PC-3 (cell line): ENCODE measurements around the gene ZBTB46. TPM values are rescaled to one million over a fixed set of nuclear protein-coding genes. Genes with fewer than 3 reads are reported as not detected.

Experiments
- ATAC-seq: fragments of 200-7000 bp; cut with Tn5 transposase; 2 replicates; pipeline ENCODE4 v1.9.1; 2020; ENCODE audit warnings: mild to moderate bottlenecking, moderate library complexity
- Bru-seq: library from RNA; stranded (reverse); fragments of 400-500 nt; gene quantifications from one replicate; lab custom pipeline; 2021; lab: Mats Ljungman, UMichigan
- BruChase-seq, 2 experiments: library from RNA; stranded (reverse); fragments of 400-500 nt; gene quantifications; one replicate each; lab custom pipeline; 2021; lab: Mats Ljungman, UMichigan
- BruUV-seq: library from RNA; stranded (reverse); fragments of 400-500 nt; replicated peaks from 2 replicates; lab custom pipeline; 2021; lab: Mats Ljungman, UMichigan
- CTCF ChIA-PET: fragments of 300-600 bp; sonication (Branson Sonifier 250); formaldehyde crosslinking; loops from one replicate; lab custom pipeline; 2022; ENCODE audit warnings: antibody characterized with exemption; lab: Charles Lee
- POLR2A ChIA-PET: fragments of 300-600 bp; sonication (Branson Sonifier 250); formaldehyde crosslinking; loops from one replicate; lab custom pipeline; 2022; ENCODE audit warnings: antibody characterized with exemption; ENCODE audit not compliant: unreplicated experiment; lab: Charles Lee
- DNase-seq: peaks from one replicate; pipeline ENCODE4 v3.0.0-alpha.2; 2015
- H2AFZ ChIP-seq: fragments of 300-600 bp; sonication (generic); 2 replicates; pipeline ENCODE4 v1.6.0; 2016; ENCODE audit warnings: antibody characterized with exemption, low read length
- H3F3A ChIP-seq: fragments of 300-600 bp; sonication (generic); one replicate; pipeline ENCODE4 v1.6.0; 2017; ENCODE audit warnings: antibody characterized with exemption, low read length, control low read depth, mild to moderate bottlenecking; ENCODE audit not compliant: unreplicated experiment
- H3K27ac ChIP-seq: fragments of 300-600 bp; sonication (generic); 2 replicates; pipeline ENCODE4 v1.5.1; 2016; ENCODE audit warnings: mild to moderate bottlenecking, low read length
- H3K27me3 ChIP-seq: fragments of 300-600 bp; sonication (generic); 2 replicates; pipeline ENCODE4 v1.6.1; 2016; ENCODE audit warnings: low read length, mixed read lengths
- H3K36me3 ChIP-seq: fragments of 300-600 bp; sonication (generic); 2 replicates; pipeline ENCODE4 v1.6.1; 2016; ENCODE audit warnings: low read depth, mixed run types, low read length, mixed read lengths
- H3K4me1 ChIP-seq: fragments of 300-600 bp; sonication (generic); 2 replicates; pipeline ENCODE4 v1.5.1; 2016; ENCODE audit warnings: low read length; ENCODE audit not compliant: insufficient read depth
- H3K4me2 ChIP-seq: fragments of 300-600 bp; sonication (generic); 2 replicates; pipeline ENCODE4 v1.6.0; 2016; ENCODE audit warnings: low read length
- H3K4me3 ChIP-seq: fragments of 300-600 bp; sonication (generic); 2 replicates; pipeline ENCODE4 v1.5.1; 2016; ENCODE audit warnings: mild to moderate bottlenecking, low read length, mixed read lengths
- H3K79me2 ChIP-seq: fragments of 300-600 bp; sonication (generic); 2 replicates; pipeline ENCODE4 v1.6.1; 2017; ENCODE audit warnings: low read length, mixed read lengths
- H3K9ac ChIP-seq: fragments of 300-600 bp; sonication (generic); 2 replicates; pipeline ENCODE4 v1.6.0; 2016; ENCODE audit warnings: mild to moderate bottlenecking, low read length
- H3K9me2 ChIP-seq: fragments of 300-600 bp; sonication (generic); replicated peaks from 2 replicates; pipeline ENCODE4 v1.6.1; 2016; ENCODE audit warnings: mixed run types, low read length, mixed read lengths
- H3K9me3 ChIP-seq: fragments of 300-600 bp; sonication (generic); 2 replicates; pipeline ENCODE4 v1.6.1; 2016; ENCODE audit warnings: low read length, mixed read lengths
- H4K20me1 ChIP-seq: fragments of 300-600 bp; sonication (generic); 2 replicates; pipeline ENCODE4 v1.6.1; 2016; ENCODE audit warnings: low read length, mixed read lengths
- EZH2 ChIP-seq: fragments of 300-600 bp; sonication (generic); IDR thresholded peaks from one replicate; pipeline ENCODE4 v1.6.1; 2017; ENCODE audit warnings: antibody characterized with exemption, mild to moderate bottlenecking, low read length; ENCODE audit not compliant: unreplicated experiment
- EZH2phosphoT487 ChIP-seq: fragments of 300-600 bp; sonication (generic); IDR thresholded peaks from 2 replicates; pipeline ENCODE4 v1.6.1; 2018; ENCODE audit warnings: mild to moderate bottlenecking, antibody characterized with exemption, low read length, borderline replicate concordance
- intact Hi-C: fragments of 100-400 bp; cut with micrococcal nuclease; formaldehyde crosslinking; loops from 2 replicates; pipeline ENCODE4 v1.9.0; 2023
- long read RNA-seq: library from polyadenylated mRNA; unstranded; transcript quantifications from one replicate; pipeline ENCODE4 v2.0.0, GENCODE V29; 2021; ENCODE audit not compliant: unreplicated experiment
- total RNA-seq: library from RNA; depleted of rRNA; stranded (reverse); fragments of >200 nt; gene quantifications from 2 replicates; pipeline ENCODE4 v1.2.3, GENCODE V29; 2014; rRNA removed
- TF ChIP-seq, protein P1 (sequence below): fragments of 300-600 bp; sonication (generic); conservative IDR thresholded peaks from 2 replicates; pipeline ENCODE4 v1.5.1; 2017; ENCODE audit warnings: antibody characterized with exemption, low read depth, mild to moderate bottlenecking, low read length

ZBTB46 gene, protein sequence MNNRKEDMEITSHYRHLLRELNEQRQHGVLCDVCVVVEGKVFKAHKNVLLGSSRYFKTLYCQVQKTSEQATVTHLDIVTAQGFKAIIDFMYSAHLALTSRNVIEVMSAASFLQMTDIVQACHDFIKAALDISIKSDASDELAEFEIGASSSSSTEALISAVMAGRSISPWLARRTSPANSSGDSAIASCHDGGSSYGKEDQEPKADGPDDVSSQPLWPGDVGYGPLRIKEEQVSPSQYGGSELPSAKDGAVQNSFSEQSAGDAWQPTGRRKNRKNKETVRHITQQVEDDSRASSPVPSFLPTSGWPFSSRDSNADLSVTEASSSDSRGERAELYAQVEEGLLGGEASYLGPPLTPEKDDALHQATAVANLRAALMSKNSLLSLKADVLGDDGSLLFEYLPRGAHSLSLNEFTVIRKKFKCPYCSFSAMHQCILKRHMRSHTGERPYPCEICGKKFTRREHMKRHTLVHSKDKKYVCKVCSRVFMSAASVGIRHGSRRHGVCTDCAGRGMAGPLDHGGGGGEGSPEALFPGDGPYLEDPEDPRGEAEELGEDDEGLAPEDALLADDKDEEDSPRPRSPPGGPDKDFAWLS
- 2.8 and 7.3 TPM in 2 replicates for total RNA-seq
- percentile 34 among the genes with signal in this experiment for Bru-seq, nascent RNA
- BruChase-seq, experiment 1, labeled RNA remaining after a 6-hour chase = percentile 33 among the genes with signal in this experiment
- BruChase-seq, experiment 2, labeled RNA remaining after a 2-hour chase = percentile 40 among the genes with signal in this experiment
- long read RNA-seq, partial matches to known transcripts = 4 of 11 reads
- long read RNA-seq, other reads (novel, unspliced or antisense) = 7 of 11 reads

DNA sequence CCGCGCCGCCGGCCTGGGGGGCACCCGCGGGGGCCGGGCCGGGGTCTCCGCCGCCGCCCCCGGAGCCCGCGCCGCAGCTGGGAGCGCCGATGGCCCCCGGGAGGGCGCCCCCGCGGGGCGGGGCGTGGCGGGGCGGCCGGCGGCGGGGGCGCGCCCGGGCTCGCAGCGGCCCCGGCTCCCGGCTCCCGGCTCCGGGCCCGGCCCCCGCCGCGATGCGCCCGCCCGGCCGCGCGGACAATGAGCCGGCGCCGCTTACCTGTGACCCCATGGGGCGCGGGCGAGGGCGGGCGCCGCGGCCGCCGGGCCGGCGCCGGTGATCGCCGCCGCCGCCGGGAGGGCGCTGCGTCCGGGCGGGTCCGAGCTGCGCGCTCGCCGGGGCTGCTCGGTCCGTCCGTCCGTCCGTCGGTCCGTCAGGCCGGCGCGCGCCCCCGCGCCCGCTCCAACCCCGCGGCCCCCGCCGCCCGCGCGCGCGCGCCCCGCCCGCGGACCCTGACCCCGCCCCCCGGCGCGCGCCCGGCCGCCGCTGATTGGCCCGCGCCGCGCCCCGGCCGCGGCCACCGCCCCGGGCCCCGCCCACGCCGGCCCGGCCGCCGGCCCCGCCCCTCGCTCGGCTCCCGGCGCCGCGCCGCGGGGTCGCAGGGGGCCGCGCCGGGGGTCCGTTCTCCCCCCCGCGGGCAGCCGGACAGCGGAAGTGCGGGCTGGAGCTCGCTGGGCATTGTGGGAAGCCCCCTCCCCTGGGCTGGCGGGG, at the start of gene ZBTB46:
TSS of gene ZBTB46 (minus strand) at position 424 of the 748 bp plus-strand sequence. CDS start 40,507 bp downstream, outside the sequence.
- H3K27ac ChIP-seq = no peak within 1 kb of the TSS
- no peaks in the 10 kb centered on the region for H3K36me3 ChIP-seq
- peaks cover 13% of the 10 kb centered on the region; the same call in 1 of the 2 replicates for H3K4me1 ChIP-seq
- ChIA-PET CTCF (no interaction called here), POLR2A (no interaction called here)
- H2AFZ ChIP-seq = peak within 1 kb of the TSS; percentile 64; the same call in 1 of the 2 replicates
- H3K9me2 ChIP-seq = no peaks in the 10 kb centered on the region
- BruUV-seq = no TSS peak
- H3F3A ChIP-seq = no peaks in the 10 kb centered on the region
- no peaks in the 10 kb centered on the region for H3K79me2 ChIP-seq
- H3K4me2 ChIP-seq = peak within 1 kb of the TSS; percentile 63
- H4K20me1 ChIP-seq = no peaks in the 10 kb centered on the region
- ATAC-seq (peak; percentile 47), DNase-seq (peak; percentile 48)
- H3K9me3 ChIP-seq = no peaks in the 10 kb centered on the region
- peak within 1 kb of the TSS; percentile 58; the same call in 1 of the 2 replicates for H3K4me3 ChIP-seq
- TF ChIP-seq EZH2 (no peak), EZH2phosphoT487 (no peak)
- TF ChIP-seq, protein P1, sequence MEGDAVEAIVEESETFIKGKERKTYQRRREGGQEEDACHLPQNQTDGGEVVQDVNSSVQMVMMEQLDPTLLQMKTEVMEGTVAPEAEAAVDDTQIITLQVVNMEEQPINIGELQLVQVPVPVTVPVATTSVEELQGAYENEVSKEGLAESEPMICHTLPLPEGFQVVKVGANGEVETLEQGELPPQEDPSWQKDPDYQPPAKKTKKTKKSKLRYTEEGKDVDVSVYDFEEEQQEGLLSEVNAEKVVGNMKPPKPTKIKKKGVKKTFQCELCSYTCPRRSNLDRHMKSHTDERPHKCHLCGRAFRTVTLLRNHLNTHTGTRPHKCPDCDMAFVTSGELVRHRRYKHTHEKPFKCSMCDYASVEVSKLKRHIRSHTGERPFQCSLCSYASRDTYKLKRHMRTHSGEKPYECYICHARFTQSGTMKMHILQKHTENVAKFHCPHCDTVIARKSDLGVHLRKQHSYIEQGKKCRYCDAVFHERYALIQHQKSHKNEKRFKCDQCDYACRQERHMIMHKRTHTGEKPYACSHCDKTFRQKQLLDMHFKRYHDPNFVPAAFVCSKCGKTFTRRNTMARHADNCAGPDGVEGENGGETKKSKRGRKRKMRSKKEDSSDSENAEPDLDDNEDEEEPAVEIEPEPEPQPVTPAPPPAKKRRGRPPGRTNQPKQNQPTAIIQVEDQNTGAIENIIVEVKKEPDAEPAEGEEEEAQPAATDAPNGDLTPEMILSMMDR = no peak
- intact Hi-C loops = no loop called here
- H3K9ac ChIP-seq = no peak within 1 kb of the TSS
- no peaks in the 10 kb centered on the region for H3K27me3 ChIP-seq

DNA sequence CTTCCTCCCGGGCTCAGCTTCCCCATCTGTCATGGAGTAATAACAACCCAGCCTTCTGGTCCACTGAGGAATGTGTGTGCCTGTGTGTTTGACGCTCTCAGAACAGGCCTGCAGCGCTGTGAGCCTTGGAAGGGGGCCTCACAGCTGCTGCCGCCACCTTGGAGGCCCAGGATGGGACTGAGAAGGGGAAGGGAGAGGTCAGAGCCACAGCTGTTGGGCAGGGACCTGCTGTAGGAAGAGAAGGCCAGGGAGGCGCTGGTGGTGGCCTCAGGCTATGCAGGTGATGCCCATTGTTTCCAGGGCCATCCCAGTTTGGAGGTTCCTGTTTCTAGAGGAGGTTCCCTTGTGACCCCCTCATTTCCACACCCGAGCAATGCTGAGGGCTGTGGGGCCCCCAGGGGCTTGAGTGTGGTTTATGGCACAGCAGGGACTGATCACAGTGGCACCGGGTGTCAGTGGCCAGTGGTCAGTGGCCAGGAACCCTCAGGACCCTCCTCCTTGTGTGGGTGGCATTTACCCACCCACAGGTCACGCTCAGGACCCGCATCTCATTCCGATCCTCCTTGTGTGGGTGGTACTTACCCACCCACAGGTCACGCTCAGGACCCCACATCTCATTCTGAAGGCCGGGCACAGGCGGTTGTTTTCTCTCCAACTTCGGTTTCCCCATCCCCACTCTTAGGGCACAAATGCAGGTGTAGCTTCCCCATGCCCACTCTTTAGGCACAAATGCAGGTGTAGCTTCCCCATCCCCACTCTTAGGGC, 48.0 kb upstream of the ZBTB46 start:
- no peak overlapping the region for H2AFZ ChIP-seq
- TF ChIP-seq EZH2 (no peak), EZH2phosphoT487 (no peak)
- TF ChIP-seq, protein P1 = no peak
- H4K20me1 ChIP-seq = peaks cover 42% of the 10 kb centered on the region
- no TSS peak for BruUV-seq
- no peak overlapping the region for H3K9ac ChIP-seq
- intact Hi-C loops = no loop called here
- no peak overlapping the region for H3K4me3 ChIP-seq
- H3K4me2 ChIP-seq = no peak overlapping the region
- no peak overlapping the region for H3K27ac ChIP-seq
- ATAC-seq (no peak), DNase-seq (no peak)
- peaks cover 67% of the 10 kb centered on the region for H3K79me2 ChIP-seq
- no peaks in the 10 kb centered on the region for H3K27me3 ChIP-seq
- H3K9me3 ChIP-seq = no peaks in the 10 kb centered on the region
- POLR2A ChIA-PET = interaction anchor here (0.8 kb wide), 1 partner anchor 14 kb away, joined by 4 read pairs; the partner anchor contains the start of gene TPD52L2
- H3F3A ChIP-seq = no peaks in the 10 kb centered on the region
- H3K9me2 ChIP-seq = no peaks in the 10 kb centered on the region
- peaks cover 58% of the 10 kb centered on the region for H3K36me3 ChIP-seq
- H3K4me1 ChIP-seq = no peaks in the 10 kb centered on the region
- CTCF ChIA-PET = no interaction called here
